SK-N-SH (cell line): ENCODE results near the gene TBC1D8. TPM values are rescaled to one million over a fixed set of nuclear protein-coding genes. Genes with fewer than 3 reads are reported as not detected.

Source experiments
- CTCF ChIA-PET: fragments of 300-600, 350-600 bp; formaldehyde crosslinking; extraction: SDS; loops from one replicate; lab custom pipeline; 2021; lab: Yijun Ruan, JAX
- POLR2A ChIA-PET: fragments of 350-600 bp; sonication (Branson Sonifier 250); formaldehyde crosslinking; extraction: SDS; loops from one replicate; lab custom pipeline; 2020; ENCODE audit warnings: antibody characterized with exemption, inconsistent platforms; lab: Yijun Ruan, JAX
- DNase-seq: peaks from one replicate; pipeline ENCODE4 v3.0.0; 2012
- H2AFZ ChIP-seq: fragments of 200-600 bp; sonication (generic); 2 replicates; pipeline ENCODE4 v1.8.1; 2016; ENCODE audit warnings: antibody characterized with exemption, mild to moderate bottlenecking, low read depth
- H3F3A ChIP-seq: fragments of 200-600 bp; sonication (generic); replicated peaks from 2 replicates; pipeline ENCODE3; 2016; ENCODE audit warnings: antibody characterized with exemption, mild to moderate bottlenecking; ENCODE audit not compliant: insufficient read depth
- H3K27ac ChIP-seq, 2 experiments: fragments of 200-500 bp in 1 of 2; fragments of 200-600 bp in 1 of 2; sonication (Bioruptor generic) in 1 of 2; sonication (generic), shearing (Covaris generic) in 1 of 2; 2 replicates each; pipeline versions ENCODE4 v1.5.1 to v1.6.1; 2014 to 2016; ENCODE audit warnings: low read depth in 2 of 2, inconsistent platforms in 1 of 2, low read length in 1 of 2, mild to moderate bottlenecking in 1 of 2, mixed read lengths in 1 of 2
- H3K27me3 ChIP-seq: fragments of 200-600 bp; sonication (generic), shearing (Covaris generic); 2 replicates; pipeline ENCODE4 v1.6.1; 2016; ENCODE audit warnings: mixed run types; ENCODE audit not compliant: insufficient read depth
- H3K36me3 ChIP-seq, 2 experiments: fragments of 200-500 bp in 1 of 2; fragments of 200-600 bp in 1 of 2; sonication (Bioruptor generic) in 1 of 2; sonication (generic) in 1 of 2; replicated peaks in 1 of 2; 2 replicates each; pipeline versions ENCODE3 to v1.5.1; 2014 to 2016; ENCODE audit warnings: low read length in 1 of 2, mild to moderate bottlenecking in 1 of 2; ENCODE audit not compliant: insufficient read depth in 2 of 2, control insufficient read depth in 1 of 2
- H3K4me1 ChIP-seq, 2 experiments: fragments of 200-500 bp in 1 of 2; fragments of 200-600 bp in 1 of 2; sonication (Bioruptor generic) in 1 of 2; sonication (generic), shearing (Covaris generic) in 1 of 2; 2 replicates each; pipeline versions ENCODE4 v1.5.1 to v1.6.1; 2014 to 2016; ENCODE audit warnings: low read depth in 1 of 2, low read length in 1 of 2, mixed run types in 1 of 2; ENCODE audit not compliant: insufficient read depth in 2 of 2, control insufficient read depth in 1 of 2
- H3K4me2 ChIP-seq: fragments of 200-600 bp; sonication (generic), shearing (Covaris generic); 2 replicates; pipeline ENCODE4 v1.6.1; 2017; ENCODE audit warnings: mixed run types
- H3K4me3 ChIP-seq, 2 experiments: fragments of 200-500 bp in 1 of 2; fragments of 200-600 bp in 1 of 2; sonication (Bioruptor generic) in 1 of 2; sonication (generic), shearing (Covaris generic) in 1 of 2; 2 replicates each; pipeline versions ENCODE4 v1.5.1 to v1.8.1; 2014 to 2016; ENCODE audit warnings: low read depth in 2 of 2, inconsistent platforms in 1 of 2, low read length in 1 of 2, mild to moderate bottlenecking in 1 of 2, mixed read lengths in 1 of 2, moderate library complexity in 1 of 2
- H3K79me2 ChIP-seq: fragments of 200-600 bp; sonication (generic); 2 replicates; pipeline ENCODE4 v1.8.1; 2017; ENCODE audit warnings: mild to moderate bottlenecking; ENCODE audit not compliant: insufficient read depth
- H3K9ac ChIP-seq: fragments of 200-600 bp; sonication (generic); 2 replicates; pipeline ENCODE4 v1.6.1; 2017; ENCODE audit warnings: mixed run types
- H3K9me2 ChIP-seq: fragments of 200-600 bp; sonication (generic); 2 replicates; pipeline ENCODE4 v1.6.1; 2017; ENCODE audit warnings: mixed run types
- H3K9me3 ChIP-seq: fragments of 200-600 bp; sonication (generic); 2 replicates; pipeline ENCODE4 v1.6.1; 2017; ENCODE audit warnings: mixed run types, mild to moderate bottlenecking, moderate library complexity
- H4K20me1 ChIP-seq: fragments of 200-600 bp; sonication (generic); 2 replicates; pipeline ENCODE4 v1.6.1; 2017; ENCODE audit warnings: mild to moderate bottlenecking, mixed run types; ENCODE audit not compliant: insufficient read depth
- ELF1 ChIP-seq: IDR thresholded peaks from 2 replicates; pipeline ENCODE4 v1.4.0; 2012
- EZH2phosphoT487 ChIP-seq: fragments of 200-600 bp; sonication (generic); IDR thresholded peaks from 2 replicates; pipeline ENCODE4 v1.6.1; 2017; ENCODE audit warnings: low read depth, mixed run types, mild to moderate bottlenecking, antibody characterized with exemption, moderate library complexity, borderline replicate concordance
- FOXJ3 ChIP-seq: sonication (generic); formaldehyde crosslinking; IDR thresholded peaks from 2 replicates; pipeline ENCODE4 v1.5.1; 2020; ENCODE audit warnings: mild to moderate bottlenecking, missing genetic modification reagents
- FOXM1 ChIP-seq: IDR thresholded peaks from 2 replicates; pipeline ENCODE4 v1.4.0; 2012; ENCODE audit warnings: low read depth, mild to moderate bottlenecking
- GABPA ChIP-seq: IDR thresholded peaks from 2 replicates; pipeline ENCODE4 v1.4.0; 2012; ENCODE audit warnings: low read depth, mild to moderate bottlenecking
- GATA2 ChIP-seq: sonication (generic); formaldehyde crosslinking; IDR thresholded peaks from 2 replicates; pipeline ENCODE4 v1.5.0; 2020; ENCODE audit warnings: mild to moderate bottlenecking, missing genetic modification reagents
- IRF3 ChIP-seq: fragments of 150-350 bp; IDR thresholded peaks from 2 replicates; pipeline ENCODE4 v1.6.1; 2016; ENCODE audit warnings: mild to moderate bottlenecking, low read depth, low read length
- JUND ChIP-seq: IDR thresholded peaks from 2 replicates; pipeline ENCODE4 v1.4.0; 2012
- MAX ChIP-seq: IDR thresholded peaks from 2 replicates; pipeline ENCODE4 v1.4.0; 2012; ENCODE audit warnings: low read depth
- MXI1 ChIP-seq: IDR thresholded peaks from 2 replicates; pipeline ENCODE4 v1.6.1; 2012; ENCODE audit warnings: mild to moderate bottlenecking, low read depth, low read length, improper control_type of control experiment
- NRF1 ChIP-seq: IDR thresholded peaks from 2 replicates; pipeline ENCODE4 v1.6.1; 2012; ENCODE audit warnings: low read depth, mild to moderate bottlenecking, low read length
- RCOR1 ChIP-seq: fragments of 150-350 bp; IDR thresholded peaks from 2 replicates; pipeline ENCODE4 v1.6.1; 2017; ENCODE audit warnings: antibody characterized with exemption, low read length
- REST ChIP-seq: IDR thresholded peaks from 2 replicates; pipeline ENCODE4 v1.6.1; 2012; ENCODE audit warnings: mild to moderate bottlenecking, low read depth, low read length, moderate library complexity
- RXRA ChIP-seq: IDR thresholded peaks from 2 replicates; pipeline ENCODE4 v1.4.0; 2012; ENCODE audit warnings: low read depth, mild to moderate bottlenecking, borderline replicate concordance
- SIN3A ChIP-seq: IDR thresholded peaks from 2 replicates; pipeline ENCODE4 v1.6.1; 2012; ENCODE audit warnings: low read depth, mild to moderate bottlenecking, low read length, moderate library complexity, borderline replicate concordance
- TAF1 ChIP-seq: IDR thresholded peaks from 2 replicates; pipeline ENCODE4 v1.6.1; 2012; ENCODE audit warnings: low read depth, mild to moderate bottlenecking, low read length, moderate library complexity, borderline replicate concordance
- TCF12 ChIP-seq: IDR thresholded peaks from 2 replicates; pipeline ENCODE4 v1.4.0; 2012
- WGBS: methylation state at CpG from one replicate; pipeline ENCODE4 v1.1.6; 2017; ENCODE audit warnings: low lambda C conversion rate; 5-methylcytosine and 5-hydroxymethylcytosine counted together
- polyA plus RNA-seq, 3 experiments: library from polyadenylated mRNA; depleted of rRNA; stranded (reverse); fragments of >200 nt; gene quantifications; 2 replicates each; pipeline ENCODE4 v1.2.3, GENCODE V29; 2012

The TBC1D8 gene
- polyA plus RNA-seq, 1 of the 3 experiments (the other 2 are of a cell fraction) = 5.3 TPM

DNA sequence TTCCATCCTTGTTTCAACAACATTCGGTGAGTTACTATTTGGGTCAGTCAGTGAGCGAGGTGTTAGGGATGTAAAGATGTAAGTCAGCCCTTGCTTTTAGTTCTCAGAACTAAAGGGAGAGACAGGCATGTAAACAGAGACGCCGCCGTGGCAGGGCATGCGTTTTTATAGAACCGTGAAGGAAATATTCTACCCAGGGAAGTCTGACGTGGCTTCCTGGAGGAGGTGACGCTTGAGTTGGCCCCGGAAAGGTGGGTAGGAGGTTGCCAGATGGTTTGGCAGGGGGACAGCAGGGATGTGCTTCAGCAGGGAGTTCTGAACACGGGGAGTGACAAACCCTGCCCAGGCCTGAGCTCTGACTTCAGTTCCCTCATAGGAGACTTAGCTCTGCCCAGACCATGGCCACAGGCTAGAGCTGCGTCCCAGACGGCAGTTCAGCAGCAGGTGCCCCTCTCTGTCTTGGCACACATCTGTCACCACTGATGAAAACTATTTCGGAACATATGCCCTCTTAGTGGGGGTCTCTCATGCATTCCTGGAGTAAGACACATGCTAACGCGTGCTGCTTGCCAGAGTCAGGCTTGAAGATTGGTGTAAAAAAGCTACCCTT is 172.5 kb downstream of the TBC1D8 start (continued):
- TF ChIP-seq GATA2 (CRISPR knock-in tag) (no peak), MXI1 (no peak)

DNA sequence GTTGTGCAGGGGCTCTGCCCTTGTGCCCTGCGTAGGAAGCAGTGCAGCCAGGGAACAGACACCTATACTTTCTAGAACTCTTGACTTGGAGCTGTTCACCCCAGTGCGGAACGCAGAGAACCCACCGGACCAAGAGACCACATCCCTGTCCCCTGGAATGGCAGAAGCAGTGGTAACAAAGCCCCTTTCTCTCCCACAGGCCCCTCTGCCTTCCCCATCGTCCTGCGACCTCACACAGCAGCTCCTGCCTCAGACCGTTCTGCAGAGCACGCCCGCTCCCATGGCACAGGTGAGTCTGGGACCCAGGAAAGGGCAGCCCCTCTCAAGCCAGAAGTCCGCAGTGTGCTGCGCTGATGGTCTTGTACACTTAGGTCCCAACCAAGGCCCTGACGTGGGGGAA is 173.7 kb downstream of the TBC1D8 start:
- no peak for DNase-seq
- ChIA-PET POLR2A (no interaction called here), CTCF (interaction anchor here (1.2 kb wide), 1 partner anchor 17 kb away, joined by 3 read pairs; no protein-coding TSS in a partner anchor)
- 93% methylated on average over 5 of the region's 12 CpGs for whole genome bisulfite sequencing
- H3K27me3 ChIP-seq = no peaks in the 10 kb centered on the region
- H3K9ac ChIP-seq = no peak overlapping the region
- peaks cover 19 to 51% of the 10 kb centered on the region in 2 experiments for H3K36me3 ChIP-seq
- H3F3A ChIP-seq = peaks cover 11% of the 10 kb centered on the region
- no peaks in the 10 kb centered on the region for H3K79me2 ChIP-seq
- no peaks in the 10 kb centered on the region for H4K20me1 ChIP-seq
- no peaks in the 10 kb centered on the region for H3K9me3 ChIP-seq
- no peaks in the 10 kb centered on the region for H3K9me2 ChIP-seq
- peaks cover 0 to 12% of the 10 kb centered on the region in 2 experiments; a peak in 1 of 4 replicates for H3K4me1 ChIP-seq
- H2AFZ ChIP-seq = no peak overlapping the region
- no peak for TF ChIP-seq MXI1
- no peak for TF ChIP-seq GABPA
- TF ChIP-seq REST = no peak
- TF ChIP-seq SIN3A = no peak
- no peak for TF ChIP-seq TAF1
- no peak for TF ChIP-seq GATA2 (CRISPR knock-in tag)
- no peak for TF ChIP-seq FOXJ3 (CRISPR knock-in tag)
- no peak for TF ChIP-seq RCOR1
- TF ChIP-seq FOXM1 = no peak
- TF ChIP-seq TCF12 = no peak
- no peak for TF ChIP-seq IRF3
- TF ChIP-seq JUND = no peak
- no peak for TF ChIP-seq RXRA
- TF ChIP-seq EZH2phosphoT487 = no peak
- TF ChIP-seq NRF1 = no peak
- TF ChIP-seq MAX = no peak
- TF ChIP-seq ELF1 = no peak
- H3K27ac ChIP-seq = peak overlapping the region; percentile 32 to 86
- H3K4me3 ChIP-seq = no peak overlapping the region
- peak overlapping the region; percentile 72 for H3K4me2 ChIP-seq
